HCT116 (cell line): Measurements from ENCODE around the gene SOX6. TPM values are rescaled to one million over a fixed set of nuclear protein-coding genes. Genes with fewer than 3 reads are reported as not detected.

Source experiments
- ATAC-seq: fragments of 200-7000 bp; cut with Tn5 transposase; 2 replicates; pipeline ENCODE4 v1.9.1; 2020; ENCODE audit warnings: mild to moderate bottlenecking, moderate library complexity
- BruUV-seq: library from RNA; stranded (reverse); fragments of 400-500 nt; replicated peaks from 2 replicates; lab custom pipeline; 2021; lab: Mats Ljungman, UMichigan
- CTCF ChIA-PET: fragments of 300-600 bp; sonication (Branson Sonifier 250); formaldehyde crosslinking; loops from one replicate; lab custom pipeline; 2021; ENCODE audit warnings: antibody characterized with exemption; lab: Charles Lee
- POLR2A ChIA-PET: fragments of 300-600, 350-600 bp; sonication (Branson Sonifier 250); formaldehyde crosslinking; loops from one replicate; lab custom pipeline; 2021; ENCODE audit warnings: antibody characterized with exemption; lab: Charles Lee
- RAD21 ChIA-PET, 2 experiments: fragments of 300-600 bp; sonication (Branson Sonifier 250); formaldehyde crosslinking; loops; one replicate each; lab custom pipeline; 2023; ENCODE audit warnings: low total read pairs in 2 of 2; ENCODE audit not compliant: uncharacterized antibody in 2 of 2, unreplicated experiment in 2 of 2, low non-redundant PET in 1 of 2; lab: Charles Lee
- DNase-seq: peaks from one replicate; pipeline ENCODE4 v3.0.0-alpha.2; 2010; ENCODE audit warnings: low read depth, low spot score
- H2AFZ ChIP-seq: fragments of 200-600 bp; shearing (Covaris generic), sonication (generic); 2 replicates; pipeline ENCODE4 v1.6.1; 2017; ENCODE audit warnings: low read depth, mixed run types, mixed read lengths, antibody characterized with exemption, low read length; ENCODE audit not compliant: poor library complexity, severe bottlenecking
- H3K27ac ChIP-seq: 2 replicates; pipeline ENCODE4 v1.5.1; 2012; ENCODE audit warnings: low read depth, low read length
- H3K27me3 ChIP-seq: fragments of 200-600 bp; sonication (generic); 2 replicates; pipeline ENCODE4 v1.6.1; 2016; ENCODE audit warnings: mixed run types, low read length, mixed read lengths; ENCODE audit not compliant: insufficient read depth
- H3K36me3 ChIP-seq, 2 experiments: fragments of 200-500 bp in 1 of 2; fragments of 200-600 bp in 1 of 2; sonication (Bioruptor generic) in 1 of 2; sonication (generic) in 1 of 2; 2 replicates each; pipeline versions ENCODE4 v1.5.1 to v1.6.1; 2014 to 2016; ENCODE audit warnings: low read length in 2 of 2, inconsistent platforms in 1 of 2, mixed read lengths in 1 of 2, mixed run types in 1 of 2; ENCODE audit not compliant: insufficient read depth in 2 of 2, control insufficient read depth in 1 of 2
- H3K4me1 ChIP-seq, 2 experiments: fragments of 200-600 bp in 1 of 2; sonication (generic) in 1 of 2; 2 replicates each; pipeline versions ENCODE4 v1.5.1 to v1.6.1; 2012 to 2017; ENCODE audit warnings: low read length in 2 of 2, inconsistent platforms in 1 of 2, mild to moderate bottlenecking in 1 of 2, mixed read lengths in 1 of 2, mixed run types in 1 of 2, moderate library complexity in 1 of 2; ENCODE audit not compliant: insufficient read depth in 2 of 2, control insufficient read depth in 1 of 2
- H3K4me2 ChIP-seq: fragments of 200-600 bp; sonication (generic); 2 replicates; pipeline ENCODE4 v1.6.1; 2017; ENCODE audit warnings: mixed run types, low read length, mixed read lengths
- H3K4me3 ChIP-seq, 2 experiments: fragments of 200-600 bp in 1 of 2; sonication (generic) in 1 of 2; replicated peaks in 1 of 2; 2 replicates each; pipeline ENCODE4 v1.5.1; 2011 to 2016; ENCODE audit warnings: low read length in 2 of 2, control low read depth in 1 of 2, low read depth in 1 of 2, mild to moderate bottlenecking in 1 of 2, mixed read lengths in 1 of 2, mixed run types in 1 of 2
- H3K79me2 ChIP-seq: fragments of 200-600 bp; sonication (generic); 2 replicates; pipeline ENCODE4 v1.6.1; 2017; ENCODE audit warnings: mild to moderate bottlenecking, mixed run types, low read length, moderate library complexity, mixed read lengths; ENCODE audit not compliant: insufficient read depth
- H3K9ac ChIP-seq: fragments of 200-600 bp; sonication (generic); 2 replicates; pipeline ENCODE4 v1.6.1; 2016; ENCODE audit warnings: low read length, mixed read lengths
- H3K9me2 ChIP-seq: fragments of 200-600 bp; sonication (generic), shearing (Covaris generic); 2 replicates; pipeline ENCODE4 v1.6.1; 2017; ENCODE audit warnings: mixed run types, mild to moderate bottlenecking, moderate library complexity; ENCODE audit not compliant: insufficient read depth
- H3K9me3 ChIP-seq, 2 experiments: fragments of 200-500 bp in 1 of 2; fragments of 200-600 bp in 1 of 2; sonication (Bioruptor generic) in 1 of 2; sonication (generic) in 1 of 2; 2 replicates each; pipeline ENCODE4 v1.6.1; 2014 to 2017; ENCODE audit warnings: low read length in 2 of 2, mixed read lengths in 2 of 2, inconsistent platforms in 1 of 2, low read depth in 1 of 2, mild to moderate bottlenecking in 1 of 2, mixed run types in 1 of 2, moderate library complexity in 1 of 2; ENCODE audit not compliant: control insufficient read depth in 1 of 2, insufficient read depth in 1 of 2
- H4K20me1 ChIP-seq: fragments of 200-600 bp; sonication (generic), shearing (Covaris generic); 2 replicates; pipeline ENCODE4 v1.6.1; 2017; ENCODE audit warnings: mixed run types, mild to moderate bottlenecking, moderate library complexity; ENCODE audit not compliant: insufficient read depth
- JUND ChIP-seq: IDR thresholded peaks from 2 replicates; pipeline ENCODE4 v1.6.1; 2012
- MAX ChIP-seq: IDR thresholded peaks from 2 replicates; pipeline ENCODE4 v1.6.1; 2012
- RAD21 ChIP-seq: IDR thresholded peaks from 2 replicates; pipeline ENCODE4 v1.6.1; 2012; ENCODE audit warnings: low read depth, mild to moderate bottlenecking
- SIN3A ChIP-seq: IDR thresholded peaks from 2 replicates; pipeline ENCODE4 v1.6.1; 2012; ENCODE audit warnings: low read depth
- SRF ChIP-seq: IDR thresholded peaks from 2 replicates; pipeline ENCODE4 v1.6.1; 2012; ENCODE audit warnings: low read depth
- TCF7L2 ChIP-seq: IDR thresholded peaks from 2 replicates; pipeline ENCODE4 v1.7.0; 2011; ENCODE audit warnings: borderline replicate concordance, inconsistent platforms; ENCODE audit not compliant: insufficient read depth, insufficient read length; ENCODE audit errors: extremely low read depth
- ZFX ChIP-seq: fragments of 450-650 bp; IDR thresholded peaks from 2 replicates; pipeline ENCODE4 v1.6.1; 2017
- intact Hi-C: fragments of 100-400 bp; cut with micrococcal nuclease; formaldehyde crosslinking; loops from 2 replicates; pipeline ENCODE4 v1.10.0; 2022
- total RNA-seq: library from RNA; stranded (reverse); gene quantifications from one replicate; pipeline ENCODE4 v1.2.1, GENCODE V29; 2021; ENCODE audit not compliant: unreplicated experiment
- TF ChIP-seq, protein P1 (sequence below): IDR thresholded peaks from 2 replicates; pipeline ENCODE4 v1.6.1; 2012; ENCODE audit warnings: low read depth

SOX6 gene
- total RNA-seq, 1 experiment from 2014 or later = 0.81 TPM

DNA sequence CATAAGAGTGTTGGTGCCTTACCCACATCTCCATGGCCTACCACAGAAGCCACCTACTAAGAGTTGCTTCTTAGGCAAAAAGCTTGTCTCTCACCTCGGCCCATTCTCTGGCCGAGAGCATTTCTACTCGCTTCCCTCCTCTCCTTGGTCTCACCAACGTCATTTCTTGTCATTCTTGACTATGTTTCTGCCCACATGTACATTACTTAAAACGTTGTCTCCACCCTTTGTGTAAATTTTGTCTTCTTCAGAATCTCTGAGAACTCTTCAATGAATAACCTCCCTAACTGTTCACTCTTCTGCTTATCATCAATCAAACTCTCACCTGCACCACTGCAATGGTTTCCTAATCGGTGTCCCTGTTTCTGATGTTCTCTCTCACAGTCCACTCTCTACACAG is 20.1 kb downstream of the SOX6 start:
- ATAC-seq (no peak), DNase-seq (no peak)
- ChIA-PET RAD21 (no interaction called here), CTCF (no interaction called here), POLR2A (no interaction called here)
- Histone ChIP-seq H3K4me3 (no peak overlapping the region), H3K79me2 (no peaks in the 10 kb centered on the region), H3K27me3 (0 out of 2 replicates have a peak, but pooled peaks cover 3% of the 10 kb centered on the region), H3K9ac (no peak overlapping the region), H3K4me2 (no peak overlapping the region), H3K36me3 (no peaks in the 10 kb centered on the region), H4K20me1 (no peaks in the 10 kb centered on the region), H3K4me1 (no peaks in the 10 kb centered on the region), H3K9me3 (no peaks in the 10 kb centered on the region), H3K27ac (no peak overlapping the region), H2AFZ (no peak overlapping the region), H3K9me2 (no peaks in the 10 kb centered on the region)
- intact Hi-C loops = no loop called here
- no peak for TF ChIP-seq JUND
- TF ChIP-seq ZFX = no peak
- no peak for TF ChIP-seq SIN3A
- no TSS peak for BruUV-seq

DNA sequence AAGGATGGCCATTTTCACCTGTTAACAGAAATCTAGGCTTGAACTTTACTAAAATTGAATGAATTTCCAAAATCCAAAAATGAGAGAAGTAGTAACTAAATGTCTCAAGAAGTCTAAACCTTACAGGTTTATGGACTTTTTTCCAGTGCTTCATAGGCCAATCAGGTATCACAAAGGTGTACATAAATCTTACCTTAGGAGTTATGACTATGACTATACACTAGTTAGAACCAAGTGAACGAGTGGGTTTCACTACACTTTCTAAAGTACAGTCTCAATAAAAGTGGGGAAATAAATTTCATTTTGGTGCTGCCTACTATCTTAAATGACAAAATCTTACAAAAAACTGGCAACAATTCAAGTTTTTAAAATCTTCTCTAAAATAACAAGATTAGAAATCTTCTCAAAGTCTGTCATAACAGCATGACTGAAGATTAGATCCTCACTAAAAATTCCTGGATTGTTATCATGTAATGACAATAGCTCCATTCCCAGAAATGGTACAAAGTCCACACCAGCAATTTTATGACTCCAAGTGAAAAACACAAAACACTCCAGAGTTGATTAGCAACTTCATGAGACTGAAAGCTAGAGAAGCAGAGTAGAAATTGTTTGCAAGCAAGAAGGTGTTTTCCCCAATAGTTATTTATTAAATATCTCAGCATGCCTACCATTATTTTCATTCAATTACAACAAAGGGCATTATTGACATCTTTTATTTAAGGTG is 20.9 kb downstream of the SOX6 start:
- Histone ChIP-seq H3K27ac (no peak overlapping the region), H3K9ac (no peak overlapping the region), H3K9me2 (no peaks in the 10 kb centered on the region), H3K36me3 (no peaks in the 10 kb centered on the region), H3K4me3 (no peak overlapping the region), H4K20me1 (no peaks in the 10 kb centered on the region), H3K79me2 (no peaks in the 10 kb centered on the region), H2AFZ (no peak overlapping the region), H3K4me1 (no peaks in the 10 kb centered on the region), H3K27me3 (0 out of 2 replicates have a peak, but pooled peaks cover 3% of the 10 kb centered on the region), H3K9me3 (no peaks in the 10 kb centered on the region), H3K4me2 (no peak overlapping the region)
- ChIA-PET CTCF (no interaction called here), POLR2A (no interaction called here), RAD21 (no interaction called here)
- TF ChIP-seq, protein P1, sequence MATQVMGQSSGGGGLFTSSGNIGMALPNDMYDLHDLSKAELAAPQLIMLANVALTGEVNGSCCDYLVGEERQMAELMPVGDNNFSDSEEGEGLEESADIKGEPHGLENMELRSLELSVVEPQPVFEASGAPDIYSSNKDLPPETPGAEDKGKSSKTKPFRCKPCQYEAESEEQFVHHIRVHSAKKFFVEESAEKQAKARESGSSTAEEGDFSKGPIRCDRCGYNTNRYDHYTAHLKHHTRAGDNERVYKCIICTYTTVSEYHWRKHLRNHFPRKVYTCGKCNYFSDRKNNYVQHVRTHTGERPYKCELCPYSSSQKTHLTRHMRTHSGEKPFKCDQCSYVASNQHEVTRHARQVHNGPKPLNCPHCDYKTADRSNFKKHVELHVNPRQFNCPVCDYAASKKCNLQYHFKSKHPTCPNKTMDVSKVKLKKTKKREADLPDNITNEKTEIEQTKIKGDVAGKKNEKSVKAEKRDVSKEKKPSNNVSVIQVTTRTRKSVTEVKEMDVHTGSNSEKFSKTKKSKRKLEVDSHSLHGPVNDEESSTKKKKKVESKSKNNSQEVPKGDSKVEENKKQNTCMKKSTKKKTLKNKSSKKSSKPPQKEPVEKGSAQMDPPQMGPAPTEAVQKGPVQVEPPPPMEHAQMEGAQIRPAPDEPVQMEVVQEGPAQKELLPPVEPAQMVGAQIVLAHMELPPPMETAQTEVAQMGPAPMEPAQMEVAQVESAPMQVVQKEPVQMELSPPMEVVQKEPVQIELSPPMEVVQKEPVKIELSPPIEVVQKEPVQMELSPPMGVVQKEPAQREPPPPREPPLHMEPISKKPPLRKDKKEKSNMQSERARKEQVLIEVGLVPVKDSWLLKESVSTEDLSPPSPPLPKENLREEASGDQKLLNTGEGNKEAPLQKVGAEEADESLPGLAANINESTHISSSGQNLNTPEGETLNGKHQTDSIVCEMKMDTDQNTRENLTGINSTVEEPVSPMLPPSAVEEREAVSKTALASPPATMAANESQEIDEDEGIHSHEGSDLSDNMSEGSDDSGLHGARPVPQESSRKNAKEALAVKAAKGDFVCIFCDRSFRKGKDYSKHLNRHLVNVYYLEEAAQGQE = no peak
- TF ChIP-seq RAD21 (no peak), TCF7L2 (no peak), MAX (no peak), SRF (no peak)
- no TSS peak for BruUV-seq
- DNase-seq = no peak
- intact Hi-C loops = no loop called here
- no peak for ATAC-seq
